HG03139 (cell line): ENCODE measurements around the gene DLGAP1.

Experiments used
- ATAC-seq: cut with Tn5 transposase; IDR thresholded peaks from one replicate; pipeline ENCODE4 v1.9.1; 2021; ENCODE audit not compliant: unreplicated experiment

DLGAP1 gene

GRCh38 chr18:3526421-3527354 is 928.4 kb downstream of the DLGAP1 start:
- ATAC-seq = no peak

DNA sequence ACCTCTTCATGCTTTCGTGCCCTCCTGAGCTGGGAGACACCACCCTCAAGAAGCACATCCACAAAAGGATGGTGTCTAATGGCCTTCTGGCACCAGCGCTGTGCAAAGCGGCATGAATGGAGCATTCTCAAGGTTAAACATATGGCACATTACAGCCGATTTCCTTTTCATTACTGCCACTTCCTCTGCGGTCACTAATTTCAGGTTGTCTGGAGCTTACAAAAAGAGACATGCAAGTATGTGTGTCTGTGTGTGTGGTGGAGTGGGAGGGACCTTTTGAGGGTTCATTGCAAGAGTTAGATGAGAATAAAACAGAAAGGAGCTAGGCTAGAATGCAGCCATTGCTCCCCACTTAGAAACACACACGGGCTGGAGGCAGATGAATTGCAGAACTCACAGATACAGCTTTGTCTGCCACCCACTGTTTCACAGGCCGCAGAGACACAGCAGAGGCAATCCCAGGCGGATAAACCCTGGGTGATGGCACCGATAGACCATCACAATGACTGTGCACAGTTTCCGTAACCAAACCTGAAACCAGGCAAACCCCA is 929.2 kb downstream of the DLGAP1 start:
- ATAC-seq = peak; percentile 79

DNA sequence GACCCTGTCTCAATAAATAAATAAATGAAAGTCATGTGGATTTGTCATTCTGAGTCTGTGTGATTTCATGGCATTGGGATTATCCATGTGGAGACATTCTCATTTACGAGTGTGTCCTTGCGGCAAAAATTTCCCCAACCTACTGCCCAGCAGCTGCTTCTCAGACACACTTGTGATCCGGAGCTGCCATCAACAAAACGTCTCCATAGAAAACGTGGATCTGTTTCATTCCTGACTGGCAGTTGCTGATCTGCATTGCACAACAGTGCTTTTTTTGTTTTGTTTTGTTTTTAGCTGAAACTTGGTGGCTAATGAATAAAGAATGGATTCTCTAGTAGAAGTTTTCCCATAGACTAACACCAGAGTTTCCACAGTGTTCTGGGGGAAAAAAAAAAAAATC is 930.4 kb downstream of the DLGAP1 start:
- ATAC-seq = no peak

DNA sequence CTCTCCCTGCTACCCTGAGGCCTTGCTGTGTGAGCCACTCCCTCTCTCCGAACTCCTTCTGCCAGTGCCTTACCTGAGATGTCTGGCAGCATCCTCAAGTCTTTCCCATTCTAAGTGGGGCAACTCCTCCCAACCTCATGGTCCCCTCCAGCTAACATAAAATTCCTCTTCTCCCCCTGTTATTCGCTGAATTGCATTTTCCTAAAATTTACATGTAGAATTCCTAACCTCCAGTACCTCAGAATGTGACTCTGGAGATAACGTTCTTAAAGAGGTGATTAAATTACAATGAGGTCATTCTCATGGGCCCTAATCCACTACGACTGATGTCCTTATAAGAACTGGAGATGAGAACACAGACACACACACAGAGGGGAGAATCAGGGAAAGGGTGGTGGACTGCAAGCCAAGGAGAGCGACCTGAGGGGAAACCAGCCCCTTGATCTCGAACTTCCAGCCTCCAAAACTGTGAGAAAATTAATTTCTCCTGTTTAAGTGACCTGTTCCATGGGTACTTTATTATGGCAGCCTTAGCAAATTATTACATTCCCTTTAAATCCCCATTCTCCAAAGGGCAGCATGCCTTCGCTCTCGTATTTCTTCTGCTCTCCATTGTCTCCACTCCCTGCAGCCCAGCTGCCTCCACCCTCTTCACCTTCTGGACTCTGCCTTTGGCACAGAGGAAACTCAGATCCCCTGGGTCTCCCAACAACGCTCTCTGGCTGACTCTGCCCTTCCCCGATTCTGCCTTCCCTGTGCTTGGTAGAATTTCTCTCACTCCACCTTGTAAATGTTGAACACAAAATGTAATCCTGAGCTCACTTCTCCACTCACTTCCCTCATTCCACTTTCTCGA is 934.6 kb downstream of the DLGAP1 start:
- ATAC-seq = no peak

- no peak for ATAC-seq
These were observed 940.5 kb downstream of the DLGAP1 start for GRCh38 chr18:3514312-3515216.

GRCh38 chr18:3513481-3513880 is 941.6 kb downstream of the DLGAP1 start:
- no peak for ATAC-seq

- no peak for ATAC-seq
These were observed 943.1 kb downstream of the DLGAP1 start for GRCh38 chr18:3511980-3512379.

GRCh38 chr18:3510896-3511295 is 944.2 kb downstream of the DLGAP1 start:
- ATAC-seq = no peak

GRCh38 chr18:3510024-3510423 is 945.1 kb downstream of the DLGAP1 start:
- no peak for ATAC-seq

- no peak for ATAC-seq
These were observed 946.2 kb downstream of the DLGAP1 start for GRCh38 chr18:3508576-3509549.

DNA sequence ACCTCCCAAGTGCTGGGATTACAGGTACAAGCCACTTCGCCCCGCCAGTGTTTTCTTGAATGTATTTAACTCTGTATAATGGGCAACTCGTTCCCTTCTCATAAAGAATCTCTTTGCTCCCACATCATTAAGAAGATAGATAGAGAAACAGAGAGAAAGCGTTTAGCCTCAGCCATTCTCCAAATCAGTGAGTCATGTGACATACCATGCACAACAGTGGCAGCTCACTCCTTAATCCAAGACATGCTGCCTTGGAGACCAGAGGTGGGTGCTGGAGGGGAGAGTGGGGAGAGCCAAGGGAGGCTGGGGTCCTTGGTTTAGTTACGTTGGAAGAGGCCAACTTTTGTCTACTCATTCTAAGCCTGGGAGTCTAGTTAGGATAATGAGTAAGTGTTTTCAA is 950.5 kb downstream of the DLGAP1 start:
- no peak for ATAC-seq

DNA sequence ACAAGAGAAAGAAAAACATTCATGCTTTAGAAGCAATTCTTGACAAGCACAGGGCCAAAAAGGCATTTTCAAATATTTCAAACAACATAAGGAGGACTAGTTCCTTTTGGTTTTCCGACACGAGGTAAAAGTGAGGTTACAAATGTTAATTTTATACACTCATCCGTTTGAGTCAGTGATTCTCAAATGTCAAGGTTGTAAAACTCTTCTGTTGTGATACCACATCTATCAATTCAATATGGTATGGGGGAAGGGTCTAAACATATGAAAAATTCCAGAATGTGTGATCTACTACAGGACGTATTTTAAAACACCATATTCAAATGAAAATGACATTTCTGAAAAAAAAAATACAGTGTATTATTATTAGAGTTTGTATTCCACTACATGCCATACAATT is 952.5 kb downstream of the DLGAP1 start:
- no peak for ATAC-seq

- no peak for ATAC-seq
These were observed 955.1 kb downstream of the DLGAP1 start for GRCh38 chr18:3500016-3500415.

GRCh38 chr18:3499501-3499900 is 955.6 kb downstream of the DLGAP1 start:
- ATAC-seq = no peak

GRCh38 chr18:3498698-3499471 is 956.2 kb downstream of the DLGAP1 start:
- no peak for ATAC-seq

DNA sequence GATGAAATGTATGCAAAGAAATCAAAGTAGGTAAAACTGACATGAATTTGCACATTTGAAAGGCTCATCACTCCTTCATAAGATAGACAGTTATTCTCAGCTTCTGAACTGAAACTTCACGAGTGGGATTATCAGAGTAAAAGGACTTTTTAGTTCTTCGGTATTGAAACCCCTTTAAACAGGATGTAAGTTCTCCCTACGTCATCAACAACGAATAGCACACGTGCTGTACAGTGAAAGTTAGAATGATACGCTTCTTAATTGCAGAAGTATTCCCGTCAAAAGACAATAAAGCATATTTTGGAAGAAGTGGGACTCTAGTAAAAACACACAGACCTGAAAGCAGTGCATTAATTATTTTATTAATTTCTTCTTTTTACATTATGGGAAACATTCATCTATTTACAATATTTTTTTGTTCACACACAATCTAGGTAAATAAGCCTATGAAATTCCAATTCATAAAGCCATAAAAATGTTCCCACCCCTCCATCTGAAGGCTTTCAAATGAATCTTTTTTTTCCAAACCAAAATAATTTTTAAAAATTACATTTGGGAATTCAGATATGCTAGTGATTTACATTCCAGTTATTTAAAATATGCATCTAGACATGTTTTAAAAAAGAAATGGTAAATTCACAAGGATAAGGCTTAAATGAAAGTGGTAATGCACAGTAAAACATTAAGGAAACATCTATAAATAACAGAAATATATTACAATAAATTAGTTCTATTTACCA is 959.2 kb downstream of the DLGAP1 start:
- no peak for ATAC-seq

DNA sequence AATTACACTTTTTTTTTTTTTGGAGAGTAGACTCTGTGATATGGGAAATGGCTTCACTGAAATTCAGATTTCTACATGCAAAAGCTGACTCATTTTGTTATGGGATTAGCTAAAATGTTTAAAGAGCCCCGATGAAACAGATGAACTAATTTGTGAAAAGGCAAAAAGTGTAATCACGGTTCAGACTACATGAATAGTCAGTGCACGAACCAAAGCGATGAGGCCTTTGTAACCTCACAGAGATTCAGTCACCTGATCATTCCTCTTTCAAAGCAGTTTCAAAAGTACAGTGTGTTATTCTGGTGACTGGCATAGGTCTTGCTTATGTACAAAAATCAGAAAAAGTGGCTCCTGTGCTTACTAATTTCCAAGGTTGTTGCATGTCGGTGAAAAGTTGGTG is 960.5 kb downstream of the DLGAP1 start:
- no peak for ATAC-seq

DNA sequence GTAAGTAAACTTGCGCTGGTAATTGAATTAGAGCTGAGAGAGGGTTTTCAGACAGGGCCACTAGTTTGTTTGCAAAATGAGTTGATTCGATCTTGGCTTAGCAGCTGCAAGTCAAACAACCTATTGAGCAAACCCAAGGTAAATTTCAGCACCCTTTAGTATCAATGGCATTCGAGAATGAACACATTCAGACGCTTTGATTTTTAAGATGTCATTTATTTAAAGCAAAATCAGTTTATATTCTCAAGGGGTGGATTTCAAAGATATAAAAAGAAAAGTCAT is 960.9 kb downstream of the DLGAP1 start:
- ATAC-seq = no peak
